Heart left ventricle (tissue), 13 donors: ENCODE data around the gene TNFAIP8L1.

Source experiments
- CTCF ChIP-seq, 12 donors: fragments of 200-600 bp; sonication (generic) in 4 of 12; IDR thresholded peaks; one replicate each; pipeline versions ENCODE4 v1.5.0 to v1.8.0; 2018 to 2022; ENCODE audit warnings: antibody characterized with exemption in 12 of 12, mild to moderate bottlenecking in 5 of 12
- POLR2A ChIP-seq, 2 donors: fragments of 450-650 bp; IDR thresholded peaks; one replicate each; pipeline ENCODE4 v1.6.1; 2017; ENCODE audit warnings: antibody characterized with exemption in 2 of 2, mild to moderate bottlenecking in 2 of 2, moderate library complexity in 2 of 2
- donor health status: ischemic (EF 13 %, LVEDD 7.1; RV severe dilation, severe dysfunction).
- donor health status: DM: no; HTN: yes; CAD: no.
- donor health status: DM: no; HTN: no; CAD: no.
- donor health status: ischemic (EF 25% LVEDD 6.9; RV normal size, moderate dysfunction).
- donor health status: ischemic (EF 25% LVEDD 5.7; RV mildly dilated, moderate dysfunction).
- donor health status: ischemic (EF 35%, LVEDD 5.7; RV mildly dilated, moderate dysfunction).
- donor health status: nonischemic (EF 11% LVEDD 7.7; RV severe dilation, severe dysfunction).
- donor health status: DM: yes; HTN: yes; CAD: no.
- donor health status: PGD.
- donor health status: ischemic (EF 29% LVEDD 5.4; RV normal size, mild dysfunction).
- donor health status: nonischemic (EF 23%, LVEDD 6.1; RV moderate dilation, normal function).

- TF ChIP-seq CTCF (IDR thresholded peaks at IDR 0.05) (no peak), POLR2A (IDR thresholded peaks at IDR 0.05) (no peak)
Measured at GRCh38 chr19:4662812-4663211, 23.5 kb downstream of the TNFAIP8L1 start.
